Tibial nerve (tissue), 4 donors: ENCODE results near the gene AUH.
A peak's percentile ranks its signal among the peaks of the same experiment; 100 is the strongest.

Experiments used
- EP300 ChIP-seq, 2 donors: sonication (generic); formaldehyde crosslinking; IDR thresholded peaks; one replicate each; pipeline ENCODE4 v1.6.1; 2017; ENCODE audit warnings: antibody characterized with exemption in 2 of 2, mild to moderate bottlenecking in 1 of 2
- POLR2A ChIP-seq, 2 donors: fragments of 450-650 bp; IDR thresholded peaks; one replicate each; pipeline ENCODE4 v1.6.1; 2017; ENCODE audit warnings: antibody characterized with exemption in 2 of 2, mild to moderate bottlenecking in 2 of 2, moderate library complexity in 2 of 2
- TF ChIP-seq, protein P1 (sequence below), 5 experiments: fragments of 200-600 bp in 3 of 5; fragments of 450-650 bp in 2 of 5; sonication (generic) in 3 of 5; IDR thresholded peaks; one replicate each; pipeline ENCODE4 v1.5.1; 2016 to 2019; ENCODE audit warnings: antibody characterized with exemption in 5 of 5, mild to moderate bottlenecking in 3 of 5, moderate library complexity in 2 of 5

DNA sequence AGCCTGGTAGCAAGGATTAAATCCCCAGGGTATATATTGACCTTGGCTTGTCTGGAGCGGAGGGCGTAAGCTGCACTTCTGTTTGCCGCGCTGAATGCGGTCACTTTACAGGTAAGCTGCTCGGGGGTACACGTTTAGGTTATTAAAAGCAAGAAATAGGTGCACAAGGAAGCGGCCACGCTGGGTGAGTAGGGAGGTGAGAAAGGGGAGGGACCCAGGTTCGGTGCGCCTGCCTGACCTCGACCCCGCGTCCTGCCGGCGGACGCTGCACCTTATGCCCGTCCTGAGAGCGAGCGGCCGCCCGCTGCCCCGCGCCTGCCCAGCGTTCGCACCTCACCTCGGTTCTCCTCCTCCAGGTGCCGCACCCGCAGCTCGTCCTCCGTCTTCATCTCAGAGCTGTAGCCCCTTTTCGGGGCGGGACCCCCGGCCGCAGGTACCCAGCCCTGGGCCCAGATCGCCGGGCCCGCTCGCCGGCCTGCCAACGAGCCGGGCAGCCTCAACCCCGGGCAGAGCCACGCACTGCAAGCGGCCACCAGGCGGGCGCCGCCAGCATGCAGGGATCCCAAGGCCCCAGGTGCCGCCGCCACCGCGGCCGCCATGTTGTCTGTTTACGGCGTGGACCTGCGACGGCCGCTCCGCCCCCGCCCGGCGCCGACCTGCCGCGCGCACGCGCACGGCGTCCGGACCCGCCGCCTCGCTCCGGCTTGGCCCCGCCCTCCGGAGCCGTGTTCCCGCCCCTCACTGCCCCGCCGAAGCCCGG, at the start of gene AUH:
- TF ChIP-seq EP300 (IDR thresholded peaks at IDR 0.05) (peak in 1 of 2 donors; percentile 52), POLR2A (IDR thresholded peaks at IDR 0.05) (peak; percentile 80 to 86)
- TF ChIP-seq, protein P1, sequence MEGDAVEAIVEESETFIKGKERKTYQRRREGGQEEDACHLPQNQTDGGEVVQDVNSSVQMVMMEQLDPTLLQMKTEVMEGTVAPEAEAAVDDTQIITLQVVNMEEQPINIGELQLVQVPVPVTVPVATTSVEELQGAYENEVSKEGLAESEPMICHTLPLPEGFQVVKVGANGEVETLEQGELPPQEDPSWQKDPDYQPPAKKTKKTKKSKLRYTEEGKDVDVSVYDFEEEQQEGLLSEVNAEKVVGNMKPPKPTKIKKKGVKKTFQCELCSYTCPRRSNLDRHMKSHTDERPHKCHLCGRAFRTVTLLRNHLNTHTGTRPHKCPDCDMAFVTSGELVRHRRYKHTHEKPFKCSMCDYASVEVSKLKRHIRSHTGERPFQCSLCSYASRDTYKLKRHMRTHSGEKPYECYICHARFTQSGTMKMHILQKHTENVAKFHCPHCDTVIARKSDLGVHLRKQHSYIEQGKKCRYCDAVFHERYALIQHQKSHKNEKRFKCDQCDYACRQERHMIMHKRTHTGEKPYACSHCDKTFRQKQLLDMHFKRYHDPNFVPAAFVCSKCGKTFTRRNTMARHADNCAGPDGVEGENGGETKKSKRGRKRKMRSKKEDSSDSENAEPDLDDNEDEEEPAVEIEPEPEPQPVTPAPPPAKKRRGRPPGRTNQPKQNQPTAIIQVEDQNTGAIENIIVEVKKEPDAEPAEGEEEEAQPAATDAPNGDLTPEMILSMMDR (IDR thresholded peaks at IDR 0.05): peak in 2 of 5 experiments; percentile 34 to 44
